Karpas-422 (cell line): ENCODE measurements around the gene RIPK4. TPM values are rescaled to one million over a fixed set of nuclear protein-coding genes. Genes with fewer than 3 reads are reported as not detected.
"Not testable (repeated sequence)": the region's sequence is repeated elsewhere in the genome, so short reads cannot be mapped to it uniquely, and the experiment has no call there.

ENCODE experiments used
- DNase-seq: peaks from one replicate; pipeline ENCODE4 v3.0.0-alpha.2; 2015
- H2AFZ ChIP-seq: fragments of 200-600 bp; sonication (generic); 2 replicates; pipeline ENCODE4 v1.6.1; 2014; ENCODE audit warnings: antibody characterized with exemption, low read length, mixed read lengths
- H3K27ac ChIP-seq: fragments of 200-600 bp; sonication (generic); 2 replicates; pipeline ENCODE4 v1.5.1; 2014; ENCODE audit warnings: mild to moderate bottlenecking, low read length, moderate library complexity
- H3K27me3 ChIP-seq: fragments of 200-600 bp; sonication (generic); 2 replicates; pipeline ENCODE4 v1.6.1; 2014; ENCODE audit warnings: low read length, mixed read lengths
- H3K36me3 ChIP-seq: fragments of 200-600 bp; sonication (generic); 2 replicates; pipeline ENCODE4 v1.6.1; 2014; ENCODE audit warnings: low read length, mixed read lengths; ENCODE audit not compliant: insufficient read depth
- H3K4me1 ChIP-seq: fragments of 200-600 bp; sonication (generic); 2 replicates; pipeline ENCODE4 v1.6.1; 2014; ENCODE audit warnings: mild to moderate bottlenecking, low read length, mixed read lengths
- H3K4me2 ChIP-seq: fragments of 200-600 bp; sonication (generic); 2 replicates; pipeline ENCODE4 v1.6.1; 2014; ENCODE audit warnings: low read length, low read depth, mild to moderate bottlenecking; ENCODE audit not compliant: poor library complexity, severe bottlenecking
- H3K4me3 ChIP-seq: fragments of 200-600 bp; sonication (generic); 2 replicates; pipeline ENCODE4 v1.5.1; 2014; ENCODE audit warnings: mild to moderate bottlenecking, antibody characterized with exemption, low read length, mixed read lengths
- H3K79me2 ChIP-seq: fragments of 200-600 bp; sonication (generic); 2 replicates; pipeline ENCODE4 v1.6.1; 2014; ENCODE audit warnings: mild to moderate bottlenecking, low read length, mixed read lengths
- H3K9ac ChIP-seq: fragments of 200-600 bp; sonication (generic); 2 replicates; pipeline ENCODE4 v1.6.0; 2014; ENCODE audit warnings: low read length
- H3K9me2 ChIP-seq: fragments of 200-600 bp; sonication (generic), shearing (Covaris generic); replicated peaks from 2 replicates; pipeline ENCODE4 v1.6.0; 2014; ENCODE audit warnings: mild to moderate bottlenecking, low read length, moderate library complexity; ENCODE audit not compliant: insufficient read depth
- H3K9me3 ChIP-seq: fragments of 300-700, 200-600 bp; sonication (generic); 2 replicates; pipeline ENCODE4 v1.6.1; 2014; ENCODE audit warnings: low read length, mixed read lengths
- H4K20me1 ChIP-seq: fragments of 200-600 bp; sonication (generic); 2 replicates; pipeline ENCODE4 v1.6.1; 2014; ENCODE audit warnings: mild to moderate bottlenecking, antibody characterized with exemption, low read length, low read depth; ENCODE audit not compliant: insufficient read depth
- total RNA-seq: library from RNA; depleted of rRNA; stranded (reverse); fragments of >200 nt; shearing (Covaris generic); gene quantifications from 2 replicates; pipeline ENCODE4 v1.2.3, GENCODE V29; 2014; ENCODE audit warnings: low replicate concordance

The RIPK4 gene
- total RNA-seq, 1 experiment from 2014 or later: not detected

- no peaks in the 10 kb centered on the region for H3K27me3 ChIP-seq
- no peaks in the 10 kb centered on the region for H3K4me1 ChIP-seq
- no peak overlapping the region for H3K4me2 ChIP-seq
- no peaks in the 10 kb centered on the region for H3K9me2 ChIP-seq
- H3K36me3 ChIP-seq: no peaks in the 10 kb centered on the region
- H3K9ac ChIP-seq: no peak overlapping the region
- no peaks in the 10 kb centered on the region for H4K20me1 ChIP-seq
- no peak overlapping the region for H2AFZ ChIP-seq
- H3K79me2 ChIP-seq: no peaks in the 10 kb centered on the region
- H3K4me3 ChIP-seq: no peak overlapping the region
- no peaks in the 10 kb centered on the region for H3K9me3 ChIP-seq
- no peak for DNase-seq
- H3K27ac ChIP-seq: no peak overlapping the region
Measured at GRCh38 chr21:41720250-41720649, 46.6 kb downstream of the RIPK4 start.

GRCh38 chr21:41719691-41720090 lies 47.2 kb downstream of the RIPK4 start:
- no peaks in the 10 kb centered on the region for H3K9me3 ChIP-seq
- H3K36me3 ChIP-seq: no peaks in the 10 kb centered on the region
- H3K79me2 ChIP-seq: no peaks in the 10 kb centered on the region
- no peak for DNase-seq
- no peaks in the 10 kb centered on the region for H3K9me2 ChIP-seq
- no peaks in the 10 kb centered on the region for H3K4me1 ChIP-seq
- no peaks in the 10 kb centered on the region for H3K27me3 ChIP-seq
- H3K27ac ChIP-seq: no peak overlapping the region
- H3K9ac ChIP-seq: no peak overlapping the region
- no peak overlapping the region for H3K4me2 ChIP-seq
- H2AFZ ChIP-seq: no peak overlapping the region
- no peaks in the 10 kb centered on the region for H4K20me1 ChIP-seq
- no peak overlapping the region for H3K4me3 ChIP-seq

GRCh38 chr21:41717573-41718330 lies 49.1 kb downstream of the RIPK4 start:
- no peak overlapping the region for H2AFZ ChIP-seq
- no peak overlapping the region for H3K27ac ChIP-seq
- H3K9me3 ChIP-seq: no peaks in the 10 kb centered on the region
- H3K4me3 ChIP-seq: no peak overlapping the region
- H3K4me1 ChIP-seq: no peaks in the 10 kb centered on the region
- H3K79me2 ChIP-seq: no peaks in the 10 kb centered on the region
- no peaks in the 10 kb centered on the region for H4K20me1 ChIP-seq
- no peak for DNase-seq
- H3K9ac ChIP-seq: no peak overlapping the region
- no peaks in the 10 kb centered on the region for H3K36me3 ChIP-seq
- no peak overlapping the region for H3K4me2 ChIP-seq
- no peaks in the 10 kb centered on the region for H3K9me2 ChIP-seq
- H3K27me3 ChIP-seq: no peaks in the 10 kb centered on the region

DNA sequence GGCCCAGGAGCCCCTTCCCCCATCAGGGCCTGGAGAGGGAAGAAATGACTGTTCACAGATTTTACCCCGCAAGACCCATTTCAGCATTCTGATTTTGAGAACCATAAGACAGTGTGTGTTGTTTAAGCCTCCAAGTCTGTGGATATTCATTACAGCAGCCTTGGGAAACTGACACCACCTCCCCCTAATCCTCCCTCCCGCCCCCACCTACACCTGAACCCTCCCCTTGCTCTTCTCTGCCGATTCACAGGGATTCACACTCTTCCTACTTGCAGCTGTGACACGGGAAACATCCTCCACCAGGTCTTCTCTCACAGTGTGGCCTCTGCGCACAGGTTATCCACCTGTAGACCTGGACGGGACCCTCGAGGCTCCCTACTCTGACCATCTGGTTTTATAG lies 50.1 kb downstream of the RIPK4 start:
- no peak for DNase-seq
- H3K27me3 ChIP-seq: no peaks in the 10 kb centered on the region
- no peaks in the 10 kb centered on the region for H4K20me1 ChIP-seq
- no peak overlapping the region for H3K9ac ChIP-seq
- H3K4me1 ChIP-seq: no peaks in the 10 kb centered on the region
- H3K4me3 ChIP-seq: no peak overlapping the region
- H3K9me3 ChIP-seq: no peaks in the 10 kb centered on the region
- no peak overlapping the region for H3K4me2 ChIP-seq
- H3K27ac ChIP-seq: no peak overlapping the region
- no peaks in the 10 kb centered on the region for H3K9me2 ChIP-seq
- no peaks in the 10 kb centered on the region for H3K79me2 ChIP-seq
- no peaks in the 10 kb centered on the region for H3K36me3 ChIP-seq
- no peak overlapping the region for H2AFZ ChIP-seq

DNA sequence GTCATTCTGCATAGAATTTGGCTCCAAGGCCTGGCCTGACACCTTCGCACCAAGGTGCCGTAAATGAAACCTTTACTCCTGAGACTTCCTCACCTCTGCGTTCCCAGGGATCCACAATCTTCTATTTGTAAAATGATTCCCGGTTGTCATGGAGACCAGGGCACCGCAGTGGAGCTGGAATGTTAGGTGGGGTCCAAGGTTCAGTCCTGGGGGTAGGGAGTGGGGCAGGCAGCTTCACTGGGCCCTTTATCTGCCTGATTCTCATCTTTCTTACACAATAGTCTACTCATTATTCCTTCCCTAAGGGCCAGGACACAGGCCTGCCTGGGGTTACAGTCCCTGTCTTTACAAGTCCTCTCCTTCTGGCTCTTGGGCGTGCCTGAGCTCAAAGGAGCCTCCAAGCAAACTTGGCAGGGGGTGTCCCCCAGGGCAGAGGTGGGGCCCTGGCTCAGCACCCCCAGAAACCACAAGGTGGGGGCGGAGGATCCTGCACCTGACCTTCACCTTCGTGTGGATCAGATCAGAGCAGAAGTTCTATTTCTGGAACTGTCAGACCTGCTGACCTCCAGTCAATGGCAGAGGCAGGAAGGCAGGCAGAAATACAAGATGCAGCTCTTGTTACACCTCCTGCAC lies 51.1 kb downstream of the RIPK4 start:
- Histone ChIP-seq H3K4me2 (no peak overlapping the region), H3K4me1 (no peaks in the 10 kb centered on the region), H4K20me1 (no peaks in the 10 kb centered on the region), H3K27ac (no peak overlapping the region), H3K36me3 (no peaks in the 10 kb centered on the region), H3K27me3 (no peaks in the 10 kb centered on the region), H2AFZ (no peak overlapping the region), H3K9me2 (no peaks in the 10 kb centered on the region), H3K9ac (no peak overlapping the region), H3K79me2 (no peaks in the 10 kb centered on the region), H3K9me3 (no peaks in the 10 kb centered on the region), H3K4me3 (no peak overlapping the region)
- DNase-seq: no peak

GRCh38 chr21:41714299-41714865 lies 52.5 kb downstream of the RIPK4 start:
- H3K27me3 ChIP-seq, H3K4me3 ChIP-seq, H3K4me1 ChIP-seq, H3K9me3 ChIP-seq, H4K20me1 ChIP-seq, H3K27ac ChIP-seq, H3K9me2 ChIP-seq, H2AFZ ChIP-seq, H3K36me3 ChIP-seq, H3K9ac ChIP-seq, H3K4me2 ChIP-seq, DNase-seq, H3K79me2 ChIP-seq: not testable (repeated sequence)

- no peak overlapping the region for H3K4me2 ChIP-seq
- no peaks in the 10 kb centered on the region for H3K36me3 ChIP-seq
- H3K27me3 ChIP-seq: no peaks in the 10 kb centered on the region
Measured at GRCh38 chr21:41713495-41714281, 53.2 kb downstream of the RIPK4 start.

GRCh38 chr21:41712730-41713129 lies 54.1 kb downstream of the RIPK4 start:
- Histone ChIP-seq H3K36me3 (no peaks in the 10 kb centered on the region), H3K4me1 (no peaks in the 10 kb centered on the region), H3K79me2 (no peaks in the 10 kb centered on the region), H3K27me3 (no peaks in the 10 kb centered on the region), H3K9me2 (no peaks in the 10 kb centered on the region), H3K9ac (no peak overlapping the region), H3K4me2 (no peak overlapping the region), H3K4me3 (no peak overlapping the region), H3K9me3 (no peaks in the 10 kb centered on the region), H2AFZ (no peak overlapping the region), H3K27ac (no peak overlapping the region), H4K20me1 (no peaks in the 10 kb centered on the region)
- no peak for DNase-seq

More at GRCh38 chr21:41713495-41714281, 53.2 kb downstream of the RIPK4 start:
- no peak overlapping the region for H3K9ac ChIP-seq
- no peak overlapping the region for H3K4me3 ChIP-seq
- DNase-seq: no peak
- no peak overlapping the region for H3K27ac ChIP-seq
- H2AFZ ChIP-seq: no peak overlapping the region
- no peaks in the 10 kb centered on the region for H3K9me2 ChIP-seq
- no peaks in the 10 kb centered on the region for H3K4me1 ChIP-seq
- no peaks in the 10 kb centered on the region for H3K79me2 ChIP-seq
- H4K20me1 ChIP-seq: no peaks in the 10 kb centered on the region
- H3K9me3 ChIP-seq: no peaks in the 10 kb centered on the region
